Tibial nerve (tissue), 4 donors: ENCODE results near the gene ZNF618. TPM values are rescaled to one million over a fixed set of nuclear protein-coding genes. Genes with fewer than 3 reads are reported as not detected.

Experiments used
- DNase-seq, 2 donors: peaks; one replicate each; pipeline ENCODE4 v3.0.0-alpha.2; 2019; ENCODE audit warnings: low spot score in 2 of 2
- H3K27ac ChIP-seq, 4 donors: fragments of 200-600 bp; sonication (generic) in 3 of 4; one replicate each; pipeline ENCODE4 v1.5.1; 2017 to 2019; ENCODE audit warnings: mild to moderate bottlenecking in 1 of 4
- H3K27me3 ChIP-seq, 2 donors: fragments of 200-600 bp; sonication (generic) in 1 of 2; one replicate each; pipeline versions ENCODE4 v1.5.1 to v1.6.0; 2017 to 2019
- H3K36me3 ChIP-seq, 3 donors: fragments of 200-600 bp; sonication (generic); one replicate each; pipeline ENCODE4 v1.5.1; 2018 to 2019
- H3K4me1 ChIP-seq, 4 donors: fragments of 200-600 bp; sonication (generic) in 3 of 4; one replicate each; pipeline ENCODE4 v1.5.1; 2017 to 2019
- H3K4me3 ChIP-seq, 4 donors: fragments of 200-600 bp; sonication (generic) in 3 of 4; one replicate each; pipeline ENCODE4 v1.5.1; 2017 to 2019; ENCODE audit warnings: mild to moderate bottlenecking in 1 of 4, moderate library complexity in 1 of 4
- H3K9me3 ChIP-seq, 4 donors: fragments of 200-600 bp; sonication (generic) in 3 of 4; one replicate each; pipeline ENCODE4 v1.5.1; 2017 to 2019
- EP300 ChIP-seq, 2 donors: sonication (generic); formaldehyde crosslinking; IDR thresholded peaks; one replicate each; pipeline ENCODE4 v1.6.1; 2017; ENCODE audit warnings: antibody characterized with exemption in 2 of 2, mild to moderate bottlenecking in 1 of 2
- POLR2A ChIP-seq, 2 donors: fragments of 450-650 bp; IDR thresholded peaks; one replicate each; pipeline ENCODE4 v1.6.1; 2017; ENCODE audit warnings: antibody characterized with exemption in 2 of 2, mild to moderate bottlenecking in 2 of 2, moderate library complexity in 2 of 2
- WGBS, 2 donors: methylation state at CpG; one replicate each; pipeline ENCODE4 v1.1.5; 2018; 5-methylcytosine and 5-hydroxymethylcytosine counted together
- total RNA-seq, 4 donors: library from RNA; depleted of rRNA; stranded (reverse); fragments of >200 nt; gene quantifications; one replicate each; pipeline ENCODE4 v1.1.0, GENCODE V29; 2016
- TF ChIP-seq, protein P1 (sequence below), 5 experiments: fragments of 200-600 bp in 3 of 5; fragments of 450-650 bp in 2 of 5; sonication (generic) in 3 of 5; IDR thresholded peaks; one replicate each; pipeline ENCODE4 v1.5.1; 2016 to 2019; ENCODE audit warnings: antibody characterized with exemption in 5 of 5, mild to moderate bottlenecking in 3 of 5, moderate library complexity in 2 of 5

ZNF618 gene
- total RNA-seq, 4 donors from 2014 or later = 7.3 to 11.6 (median 9.0) TPM

GRCh38 chr9:113947941-113948340 lies 71.8 kb downstream of the ZNF618 start:
- Histone ChIP-seq H3K27ac (no peak overlapping the region), H3K36me3 (no peaks in the 10 kb centered on the region), H3K4me3 (no peak overlapping the region), H3K9me3 (no peaks in the 10 kb centered on the region), H3K27me3 (no peaks in the 10 kb centered on the region), H3K4me1 (peaks cover 0 to 9% (median 0%) of the 10 kb centered on the region in 4 donors)
- 71 to 85% methylated on average over 8 of the region's 8 CpGs for whole genome bisulfite sequencing, 2 donors
- TF ChIP-seq POLR2A (IDR thresholded peaks at IDR 0.05) = no peak
- TF ChIP-seq, protein P1, sequence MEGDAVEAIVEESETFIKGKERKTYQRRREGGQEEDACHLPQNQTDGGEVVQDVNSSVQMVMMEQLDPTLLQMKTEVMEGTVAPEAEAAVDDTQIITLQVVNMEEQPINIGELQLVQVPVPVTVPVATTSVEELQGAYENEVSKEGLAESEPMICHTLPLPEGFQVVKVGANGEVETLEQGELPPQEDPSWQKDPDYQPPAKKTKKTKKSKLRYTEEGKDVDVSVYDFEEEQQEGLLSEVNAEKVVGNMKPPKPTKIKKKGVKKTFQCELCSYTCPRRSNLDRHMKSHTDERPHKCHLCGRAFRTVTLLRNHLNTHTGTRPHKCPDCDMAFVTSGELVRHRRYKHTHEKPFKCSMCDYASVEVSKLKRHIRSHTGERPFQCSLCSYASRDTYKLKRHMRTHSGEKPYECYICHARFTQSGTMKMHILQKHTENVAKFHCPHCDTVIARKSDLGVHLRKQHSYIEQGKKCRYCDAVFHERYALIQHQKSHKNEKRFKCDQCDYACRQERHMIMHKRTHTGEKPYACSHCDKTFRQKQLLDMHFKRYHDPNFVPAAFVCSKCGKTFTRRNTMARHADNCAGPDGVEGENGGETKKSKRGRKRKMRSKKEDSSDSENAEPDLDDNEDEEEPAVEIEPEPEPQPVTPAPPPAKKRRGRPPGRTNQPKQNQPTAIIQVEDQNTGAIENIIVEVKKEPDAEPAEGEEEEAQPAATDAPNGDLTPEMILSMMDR (IDR thresholded peaks at IDR 0.05) = no peak
- no peak for TF ChIP-seq EP300 (IDR thresholded peaks at IDR 0.05)
- no peak for DNase-seq

- WGBS, 2 donors = 72 to 82% methylated on average over 10 to 11 of the region's 11 CpGs
- Histone ChIP-seq H3K36me3 (no peaks in the 10 kb centered on the region), H3K27me3 (no peaks in the 10 kb centered on the region), H3K4me1 (peaks cover 0 to 8% (median 0%) of the 10 kb centered on the region in 4 donors), H3K4me3 (no peak overlapping the region), H3K27ac (no peak overlapping the region), H3K9me3 (no peaks in the 10 kb centered on the region)
- DNase-seq = no peak
- no peak for TF ChIP-seq POLR2A (IDR thresholded peaks at IDR 0.05)
- TF ChIP-seq, protein P1 (IDR thresholded peaks at IDR 0.05) = no peak
- TF ChIP-seq EP300 (IDR thresholded peaks at IDR 0.05) = no peak
These were observed 72.9 kb downstream of the ZNF618 start for GRCh38 chr9:113948891-113949570.

GRCh38 chr9:113949571-113950078 lies 73.5 kb downstream of the ZNF618 start:
- Histone ChIP-seq H3K27ac (no peak overlapping the region), H3K36me3 (no peaks in the 10 kb centered on the region), H3K4me3 (no peak overlapping the region), H3K9me3 (no peaks in the 10 kb centered on the region), H3K4me1 (peaks cover 0 to 14% (median 0%) of the 10 kb centered on the region in 4 donors), H3K27me3 (no peaks in the 10 kb centered on the region)
- 96 to 97% methylated on average over 17 of the region's 17 CpGs for WGBS, 2 donors
- DNase-seq = no peak
- no peak for TF ChIP-seq EP300 (IDR thresholded peaks at IDR 0.05)

- no peak for TF ChIP-seq EP300 (IDR thresholded peaks at IDR 0.05)
- TF ChIP-seq, protein P1 (IDR thresholded peaks at IDR 0.05) = no peak
- TF ChIP-seq POLR2A (IDR thresholded peaks at IDR 0.05) = no peak
- 90 to 93% methylated on average over 12 to 13 of the region's 13 CpGs for WGBS, 2 donors
- peaks cover 0 to 22% (median 1%) of the 10 kb centered on the region in 4 donors for H3K4me1 ChIP-seq
- H3K9me3 ChIP-seq = no peaks in the 10 kb centered on the region
- no peak overlapping the region for H3K27ac ChIP-seq
- H3K4me3 ChIP-seq = no peak overlapping the region
- DNase-seq = no peak
- H3K27me3 ChIP-seq = no peaks in the 10 kb centered on the region
- H3K36me3 ChIP-seq = no peaks in the 10 kb centered on the region
These were observed 74.3 kb downstream of the ZNF618 start for GRCh38 chr9:113950195-113951031.

- Histone ChIP-seq H3K27ac (no peak overlapping the region), H3K27me3 (no peaks in the 10 kb centered on the region), H3K4me1 (peaks cover 0 to 27% (median 1%) of the 10 kb centered on the region in 4 donors), H3K36me3 (no peaks in the 10 kb centered on the region), H3K4me3 (no peak overlapping the region), H3K9me3 (no peaks in the 10 kb centered on the region)
- WGBS, 2 donors = 83 to 91% methylated on average over 2 of the region's 2 CpGs
- no peak for DNase-seq
- TF ChIP-seq POLR2A (IDR thresholded peaks at IDR 0.05) (no peak), EP300 (IDR thresholded peaks at IDR 0.05) (no peak)
- TF ChIP-seq, protein P1 (IDR thresholded peaks at IDR 0.05) = no peak
These were observed 74.9 kb downstream of the ZNF618 start for GRCh38 chr9:113951032-113951372.
